Measurements from ENCODE around the gene VCAM1.
"Not testable (repeated sequence)": the region's sequence is repeated elsewhere in the genome, so short reads cannot be mapped to it uniquely, and the experiment has no call there.

Gene VCAM1

GRCh38 chr1:100774370-100774769 lies 54.8 kb downstream of the VCAM1 start:
- DNase-seq (ENCODE audit: low read depth in 2 of 2, low spot score in 1 of 2) = no peak

GRCh38 chr1:100775483-100775882 lies 55.9 kb downstream of the VCAM1 start:
- no peak for DNase-seq (ENCODE audit: low read depth in 2 of 2, low spot score in 1 of 2)

- no peak for DNase-seq (ENCODE audit: low read depth in 2 of 2, low spot score in 1 of 2)
Observed at GRCh38 chr1:100778748-100779147, 59.2 kb downstream of the VCAM1 start.

- DNase-seq (ENCODE audit: low read depth in 2 of 2, low spot score in 1 of 2) = no peak
Observed at GRCh38 chr1:100780814-100781213, 61.3 kb downstream of the VCAM1 start.

- not testable (repeated sequence) for DNase-seq (ENCODE audit: low read depth in 2 of 2, low spot score in 1 of 2)
Observed at GRCh38 chr1:100781728-100782127, 62.2 kb downstream of the VCAM1 start.

GRCh38 chr1:100782473-100783039 lies 63.0 kb downstream of the VCAM1 start:
- DNase-seq (ENCODE audit: low read depth in 2 of 2, low spot score in 1 of 2) = no peak

- no peak for DNase-seq (ENCODE audit: low read depth in 2 of 2, low spot score in 1 of 2)
Observed at GRCh38 chr1:100785470-100786052, 66.0 kb downstream of the VCAM1 start.

GRCh38 chr1:100786870-100787269 lies 67.3 kb downstream of the VCAM1 start:
- DNase-seq (ENCODE audit: low read depth in 2 of 2, low spot score in 1 of 2) = no peak
